HG02981 (cell line): ENCODE measurements around the gene ABCC1.

Experiments used
- ATAC-seq: cut with Tn5 transposase; IDR thresholded peaks from one replicate; pipeline ENCODE4 v1.9.1; 2021; ENCODE audit warnings: mild to moderate bottlenecking, moderate library complexity; ENCODE audit not compliant: unreplicated experiment

ABCC1 gene

GRCh38 chr16:16016388-16016964 lies 67.1 kb downstream of the ABCC1 start:
- ATAC-seq = no peak

- no peak for ATAC-seq
Measured at GRCh38 chr16:16017812-16018211, 68.4 kb downstream of the ABCC1 start.

GRCh38 chr16:16018705-16019104 lies 69.3 kb downstream of the ABCC1 start:
- no peak for ATAC-seq

GRCh38 chr16:16019488-16019887 lies 70.1 kb downstream of the ABCC1 start:
- no peak for ATAC-seq

GRCh38 chr16:16020291-16020690 lies 70.9 kb downstream of the ABCC1 start:
- no peak for ATAC-seq

GRCh38 chr16:16021020-16021419 lies 71.6 kb downstream of the ABCC1 start:
- ATAC-seq = no peak

GRCh38 chr16:16021646-16021987 lies 72.2 kb downstream of the ABCC1 start:
- ATAC-seq = no peak

GRCh38 chr16:16021988-16022682 lies 72.7 kb downstream of the ABCC1 start:
- ATAC-seq = no peak

GRCh38 chr16:16022683-16023064 lies 73.3 kb downstream of the ABCC1 start:
- no peak for ATAC-seq

- no peak for ATAC-seq
Measured at GRCh38 chr16:16025214-16025968, 76.0 kb downstream of the ABCC1 start.

GRCh38 chr16:16027728-16028310 lies 78.4 kb downstream of the ABCC1 start:
- ATAC-seq = no peak

GRCh38 chr16:16028311-16028999 lies 79.0 kb downstream of the ABCC1 start:
- ATAC-seq = no peak

GRCh38 chr16:16029431-16030011 lies 80.1 kb downstream of the ABCC1 start:
- no peak for ATAC-seq

- ATAC-seq = no peak
Measured at GRCh38 chr16:16030449-16030848, 81.0 kb downstream of the ABCC1 start.

GRCh38 chr16:16031401-16031800 lies 82.0 kb downstream of the ABCC1 start:
- no peak for ATAC-seq

- ATAC-seq = no peak
Measured at GRCh38 chr16:16032271-16032979, 83.0 kb downstream of the ABCC1 start.

GRCh38 chr16:16033208-16033717 lies 83.8 kb downstream of the ABCC1 start:
- ATAC-seq = no peak

GRCh38 chr16:16036359-16036792 lies 87.0 kb downstream of the ABCC1 start:
- no peak for ATAC-seq

GRCh38 chr16:16037521-16037920 lies 88.1 kb downstream of the ABCC1 start:
- ATAC-seq = no peak

- ATAC-seq = no peak
Measured at GRCh38 chr16:16037970-16038369, 88.6 kb downstream of the ABCC1 start.
